Keratinocyte (primary cell): ENCODE measurements around the gene MCRIP2.

Source experiments
- EZH2 ChIP-seq: IDR thresholded peaks from one replicate; pipeline ENCODE4 v1.6.1; 2012; ENCODE audit warnings: inconsistent platforms, mild to moderate bottlenecking, low read length, moderate library complexity
- TF ChIP-seq, protein P1 (sequence below), 3 experiments: IDR thresholded peaks in 1 of 3; conservative IDR thresholded peaks in 1 of 3; optimal IDR thresholded peaks in 1 of 3; 2 replicates in 2 of 3; 3 replicates in 1 of 3; pipeline versions ENCODE3 to v1.5.1; 2011; ENCODE audit warnings: low read length in 3 of 3, mild to moderate bottlenecking in 3 of 3, moderate library complexity in 2 of 3, control low read depth in 1 of 3, inconsistent platforms in 1 of 3; ENCODE audit not compliant: insufficient read depth in 2 of 3; ENCODE audit errors: extremely low read depth in 1 of 3

GRCh38 chr16:646679-647172 is 5.1 kb downstream of the MCRIP2 start:
- TF ChIP-seq, protein P1, sequence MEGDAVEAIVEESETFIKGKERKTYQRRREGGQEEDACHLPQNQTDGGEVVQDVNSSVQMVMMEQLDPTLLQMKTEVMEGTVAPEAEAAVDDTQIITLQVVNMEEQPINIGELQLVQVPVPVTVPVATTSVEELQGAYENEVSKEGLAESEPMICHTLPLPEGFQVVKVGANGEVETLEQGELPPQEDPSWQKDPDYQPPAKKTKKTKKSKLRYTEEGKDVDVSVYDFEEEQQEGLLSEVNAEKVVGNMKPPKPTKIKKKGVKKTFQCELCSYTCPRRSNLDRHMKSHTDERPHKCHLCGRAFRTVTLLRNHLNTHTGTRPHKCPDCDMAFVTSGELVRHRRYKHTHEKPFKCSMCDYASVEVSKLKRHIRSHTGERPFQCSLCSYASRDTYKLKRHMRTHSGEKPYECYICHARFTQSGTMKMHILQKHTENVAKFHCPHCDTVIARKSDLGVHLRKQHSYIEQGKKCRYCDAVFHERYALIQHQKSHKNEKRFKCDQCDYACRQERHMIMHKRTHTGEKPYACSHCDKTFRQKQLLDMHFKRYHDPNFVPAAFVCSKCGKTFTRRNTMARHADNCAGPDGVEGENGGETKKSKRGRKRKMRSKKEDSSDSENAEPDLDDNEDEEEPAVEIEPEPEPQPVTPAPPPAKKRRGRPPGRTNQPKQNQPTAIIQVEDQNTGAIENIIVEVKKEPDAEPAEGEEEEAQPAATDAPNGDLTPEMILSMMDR (optimal IDR thresholded peaks at IDR 0.05 in 1 of 3, IDR thresholded peaks at IDR 0.05 in 1 of 3, conservative IDR thresholded peaks at IDR 0.05 in 1 of 3; ENCODE audit: extremely low read depth in 1 of 3, insufficient read depth in 2 of 3, low read length in 3 of 3), result no peak
- no peak for TF ChIP-seq EZH2
